GM12878 (cell line): ENCODE data around the gene RAP1GAP2. TPM values are rescaled to one million over a fixed set of nuclear protein-coding genes. Genes with fewer than 3 reads are reported as not detected.

Experiments
- ATAC-seq: fragments of 200-7000 bp; cut with Tn5 transposase; 3 replicates; pipeline ENCODE4 v1.9.1; 2020; ENCODE audit warnings: mild to moderate bottlenecking, moderate library complexity
- BruUV-seq: library from RNA; stranded (reverse); fragments of 400-500 nt; replicated peaks from 2 replicates; lab custom pipeline; 2021; lab: Mats Ljungman, UMichigan
- CTCF ChIA-PET: fragments of 300-600 bp; sonication (Branson Sonifier 250); formaldehyde crosslinking; extraction: SDS; loops from one replicate; lab custom pipeline; 2021; ENCODE audit warnings: inconsistent platforms; lab: Yijun Ruan, JAX
- POLR2A ChIA-PET: fragments of 350-600 bp; formaldehyde crosslinking; extraction: SDS; loops from one replicate; lab custom pipeline; 2021; ENCODE audit warnings: inconsistent platforms; lab: Charles Lee
- RAD21 ChIA-PET: fragments of 300-600 bp; sonication (Branson Sonifier 250); formaldehyde crosslinking; loops from one replicate; lab custom pipeline; 2023; ENCODE audit warnings: antibody characterized with exemption; ENCODE audit not compliant: unreplicated experiment; lab: Charles Lee
- SMC1A ChIA-PET: fragments of 300-600 bp; sonication (Branson Sonifier 250); formaldehyde crosslinking; loops from one replicate; lab custom pipeline; 2023; ENCODE audit not compliant: unreplicated experiment, uncharacterized antibody; lab: Charles Lee
- DNase-seq: peaks from one replicate; pipeline ENCODE4 v3.0.0-alpha.2; 2011; ENCODE audit warnings: low read depth, low spot score
- FAIRE-seq: peaks from 3 replicates; lab custom pipeline; 2011; peaks lifted over from hg19 to GRCh38; lab: Jason Lieb, UNC
- H2AFZ ChIP-seq: 2 replicates; pipeline ENCODE4 v1.6.0; 2011; ENCODE audit warnings: low read depth, low read length, control low read depth; ENCODE audit not compliant: control insufficient read depth
- H3K27ac ChIP-seq: 2 replicates; pipeline ENCODE4 v1.5.1; 2011; ENCODE audit warnings: control low read depth; ENCODE audit not compliant: control insufficient read depth, insufficient read depth
- H3K27me3 ChIP-seq, 2 experiments: replicated peaks in 1 of 2; 2 replicates each; pipeline versions ENCODE4 v1.6.0 to v1.6.1; 2011; ENCODE audit warnings: low read length in 1 of 2; ENCODE audit not compliant: control insufficient read depth in 2 of 2, insufficient read depth in 2 of 2
- H3K36me3 ChIP-seq, 2 experiments: 2 replicates each; pipeline ENCODE4 v1.5.1; 2011; ENCODE audit warnings: low read length in 1 of 2; ENCODE audit not compliant: control insufficient read depth in 2 of 2, insufficient read depth in 2 of 2
- H3K4me1 ChIP-seq: 2 replicates; pipeline ENCODE4 v1.6.1; 2011; ENCODE audit warnings: mild to moderate bottlenecking, low read length, moderate library complexity, mixed read lengths; ENCODE audit not compliant: control insufficient read depth, insufficient read depth
- H3K4me2 ChIP-seq: 2 replicates; pipeline ENCODE4 v1.6.0; 2011; ENCODE audit warnings: control low read depth; ENCODE audit not compliant: control insufficient read depth, insufficient read depth
- H3K4me3 ChIP-seq: fragments of 200-600 bp; sonication (generic); 2 replicates; pipeline ENCODE4 v1.5.1; 2016
- H3K79me2 ChIP-seq: 2 replicates; pipeline ENCODE4 v1.6.0; 2011; ENCODE audit warnings: low read length; ENCODE audit not compliant: control insufficient read depth, insufficient read depth
- H3K9ac ChIP-seq: 2 replicates; pipeline ENCODE4 v1.8.0; 2011; ENCODE audit warnings: low read length, control low read depth, mixed read lengths; ENCODE audit not compliant: control insufficient read depth, insufficient read depth
- H3K9me3 ChIP-seq: replicated peaks from 3 replicates; pipeline ENCODE4 v1.5.1; 2011; ENCODE audit warnings: mild to moderate bottlenecking, low read length; ENCODE audit not compliant: control insufficient read depth, insufficient read depth
- H4K20me1 ChIP-seq: 2 replicates; pipeline ENCODE4 v1.6.0; 2011; ENCODE audit not compliant: control insufficient read depth, insufficient read depth
- BRCA1 ChIP-seq: IDR thresholded peaks from 2 replicates; pipeline ENCODE4 v1.6.1; 2011; ENCODE audit warnings: low read depth, low read length, improper control_type of control experiment
- CBX3 ChIP-seq: fragments of 200-600 bp; sonication (generic); IDR thresholded peaks from 2 replicates; pipeline ENCODE4 v1.6.1; 2016; ENCODE audit warnings: low read depth, borderline replicate concordance
- CREM ChIP-seq: IDR thresholded peaks from 2 replicates; pipeline ENCODE4 v1.6.1; 2014; ENCODE audit warnings: antibody characterized with exemption, low read depth
- MEF2A ChIP-seq: IDR thresholded peaks from 2 replicates; pipeline ENCODE4 v1.6.1; 2011; ENCODE audit warnings: low read depth, mild to moderate bottlenecking, low read length, moderate library complexity; ENCODE audit not compliant: insufficient read depth
- NR2C2 ChIP-seq: IDR thresholded peaks from 2 replicates; pipeline ENCODE4 v1.6.1; 2011; ENCODE audit warnings: borderline replicate concordance, low read depth; ENCODE audit not compliant: control insufficient read depth, insufficient read length
- POLR2AphosphoS5 ChIP-seq: IDR thresholded peaks from 2 replicates; pipeline ENCODE4 v1.6.1; 2011; ENCODE audit warnings: mild to moderate bottlenecking, low read length, inconsistent platforms
- RCOR1 ChIP-seq: conservative IDR thresholded peaks from 2 replicates; pipeline ENCODE4 v1.6.1; 2012; ENCODE audit warnings: low read depth, low read length, improper control_type of control experiment
- SPI1 ChIP-seq: IDR thresholded peaks from 2 replicates; pipeline ENCODE4 v1.6.1; 2011; ENCODE audit warnings: low read depth, mild to moderate bottlenecking, low read length, moderate library complexity, borderline replicate concordance; ENCODE audit not compliant: insufficient read depth
- ZNF24 ChIP-seq: fragments of 450-650 bp; IDR thresholded peaks from 2 replicates; pipeline ENCODE4 v1.6.1; 2017; ENCODE audit warnings: antibody characterized with exemption, mild to moderate bottlenecking
- ZNF274 ChIP-seq: IDR thresholded peaks from one replicate; pipeline ENCODE4 v1.8.0; 2011; ENCODE audit not compliant: insufficient read length, insufficient read depth
- ZZZ3 ChIP-seq: IDR thresholded peaks from 2 replicates; pipeline ENCODE4 v1.6.1; 2011; ENCODE audit warnings: low read depth; ENCODE audit not compliant: control insufficient read depth, insufficient read length
- WGBS: methylation state at CpG from one replicate; pipeline ENCODE4 v1.1.6; 2016; ENCODE audit warnings: low lambda C conversion rate; ENCODE audit not compliant: insufficient replicate concordance, insufficient coverage; ENCODE audit errors: missing lambda C conversion rate; 5-methylcytosine and 5-hydroxymethylcytosine counted together
- in situ Hi-C: fragments of 300-500 bp; cut with MboI; formaldehyde crosslinking; loops from 9 replicates; pipeline ENCODE4 v1.14.3; 2018; ENCODE audit warnings: mixed read lengths
- intact Hi-C: fragments of 100-400 bp; cut with micrococcal nuclease; formaldehyde crosslinking; loops from one replicate; pipeline ENCODE4 v1.14.2; 2022; ENCODE audit not compliant: unreplicated experiment
- polyA plus RNA-seq, 11 experiments: library from polyadenylated mRNA; depleted of rRNA in 4 of 11; unstranded in 6 of 11; stranded (reverse) in 5 of 11; fragments of >200 nt; fragmentation: Nextera tagmentation in 4 of 11; fragmentation: Illumina TruSeq in 1 of 11; extraction: Ambion mirVana in 4 of 11; extraction: Trizol in 1 of 11; gene quantifications; 1 replicate in 1 of 11; 2 replicates in 10 of 11; pipeline versions ENCODE4 v1.2.1 to v1.2.3, GENCODE V29; 2011 to 2016; ENCODE audit warnings: inconsistent platforms in 2 of 11, missing spikeins in 2 of 11, low read depth in 1 of 11
- total RNA-seq, 4 experiments: library from RNA; depleted of rRNA in 3 of 4; stranded (reverse); fragments of >200 nt in 3 of 4; fragmentation: Illumina TruSeq in 1 of 4; extraction: Trizol in 1 of 4; gene quantifications; 2 replicates each; pipeline versions ENCODE4 v1.2.1 to v1.2.3, GENCODE V29; 2013 to 2021
- TF ChIP-seq, protein P1 (sequence below): fragments of 450-650 bp; formaldehyde crosslinking; IDR thresholded peaks from 2 replicates; pipeline ENCODE4 v1.4.0; 2020; ENCODE audit warnings: mild to moderate bottlenecking, moderate library complexity
- TF ChIP-seq, protein P2 (sequence below): IDR thresholded peaks from 2 replicates; pipeline ENCODE4 v1.6.1; 2012; ENCODE audit warnings: low read depth, low read length, improper control_type of control experiment
- TF ChIP-seq, protein P3 (sequence below): fragments of 150-350 bp; IDR thresholded peaks from 2 replicates; pipeline ENCODE4 v1.6.1; 2016; ENCODE audit warnings: low read depth, low read length
- TF ChIP-seq, protein P4 (sequence below): IDR thresholded peaks from 2 replicates; pipeline ENCODE4 v1.6.1; 2012; ENCODE audit warnings: low read length, inconsistent platforms

The RAP1GAP2 gene
- total and polyA plus RNA-seq, 10 of the 15 experiments (the other 5 are each of a cell fraction or from before 2014, with no cell fraction given) = 0.03 to 0.95 (median 0.49) TPM; not detected in 2

DNA sequence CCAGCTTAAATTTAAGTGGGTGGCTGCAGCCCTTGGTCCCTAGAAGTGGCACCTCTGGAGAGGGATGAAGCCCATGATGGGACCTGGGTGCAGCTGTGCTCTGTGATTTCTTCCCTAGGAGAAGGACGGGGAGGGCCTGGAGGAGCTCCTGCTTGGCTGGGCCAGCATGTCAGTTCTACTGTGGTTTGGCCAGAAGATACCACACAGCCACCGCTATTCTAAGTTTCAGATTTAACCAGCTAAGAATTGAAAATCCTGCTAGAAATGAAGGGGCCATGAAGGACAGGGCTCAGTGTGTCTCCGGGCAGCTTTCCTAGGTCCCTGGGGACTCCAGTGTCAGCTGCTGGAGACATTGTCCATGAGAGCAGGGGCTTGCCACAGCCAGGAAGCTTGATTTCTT lies 9.7 kb downstream of the RAP1GAP2 start:
- WGBS = 0% methylated on average over 3 of the region's 3 CpGs

More for the DNA sequence above, 9.7 kb downstream of the RAP1GAP2 start:
- DNase-seq = no peak
- CTCF ChIA-PET = no interaction called here
- H3K4me2 ChIP-seq = no peak overlapping the region
- no peak for TF ChIP-seq BRCA1
- TF ChIP-seq, protein P1, sequence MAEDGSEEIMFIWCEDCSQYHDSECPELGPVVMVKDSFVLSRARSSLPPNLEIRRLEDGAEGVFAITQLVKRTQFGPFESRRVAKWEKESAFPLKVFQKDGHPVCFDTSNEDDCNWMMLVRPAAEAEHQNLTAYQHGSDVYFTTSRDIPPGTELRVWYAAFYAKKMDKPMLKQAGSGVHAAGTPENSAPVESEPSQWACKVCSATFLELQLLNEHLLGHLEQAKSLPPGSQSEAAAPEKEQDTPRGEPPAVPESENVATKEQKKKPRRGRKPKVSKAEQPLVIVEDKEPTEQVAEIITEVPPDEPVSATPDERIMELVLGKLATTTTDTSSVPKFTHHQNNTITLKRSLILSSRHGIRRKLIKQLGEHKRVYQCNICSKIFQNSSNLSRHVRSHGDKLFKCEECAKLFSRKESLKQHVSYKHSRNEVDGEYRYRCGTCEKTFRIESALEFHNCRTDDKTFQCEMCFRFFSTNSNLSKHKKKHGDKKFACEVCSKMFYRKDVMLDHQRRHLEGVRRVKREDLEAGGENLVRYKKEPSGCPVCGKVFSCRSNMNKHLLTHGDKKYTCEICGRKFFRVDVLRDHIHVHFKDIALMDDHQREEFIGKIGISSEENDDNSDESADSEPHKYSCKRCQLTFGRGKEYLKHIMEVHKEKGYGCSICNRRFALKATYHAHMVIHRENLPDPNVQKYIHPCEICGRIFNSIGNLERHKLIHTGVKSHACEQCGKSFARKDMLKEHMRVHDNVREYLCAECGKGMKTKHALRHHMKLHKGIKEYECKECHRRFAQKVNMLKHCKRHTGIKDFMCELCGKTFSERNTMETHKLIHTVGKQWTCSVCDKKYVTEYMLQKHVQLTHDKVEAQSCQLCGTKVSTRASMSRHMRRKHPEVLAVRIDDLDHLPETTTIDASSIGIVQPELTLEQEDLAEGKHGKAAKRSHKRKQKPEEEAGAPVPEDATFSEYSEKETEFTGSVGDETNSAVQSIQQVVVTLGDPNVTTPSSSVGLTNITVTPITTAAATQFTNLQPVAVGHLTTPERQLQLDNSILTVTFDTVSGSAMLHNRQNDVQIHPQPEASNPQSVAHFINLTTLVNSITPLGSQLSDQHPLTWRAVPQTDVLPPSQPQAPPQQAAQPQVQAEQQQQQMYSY (CRISPR knock-in tag) = no peak
- TF ChIP-seq SPI1 = no peak
- TF ChIP-seq, protein P2, sequence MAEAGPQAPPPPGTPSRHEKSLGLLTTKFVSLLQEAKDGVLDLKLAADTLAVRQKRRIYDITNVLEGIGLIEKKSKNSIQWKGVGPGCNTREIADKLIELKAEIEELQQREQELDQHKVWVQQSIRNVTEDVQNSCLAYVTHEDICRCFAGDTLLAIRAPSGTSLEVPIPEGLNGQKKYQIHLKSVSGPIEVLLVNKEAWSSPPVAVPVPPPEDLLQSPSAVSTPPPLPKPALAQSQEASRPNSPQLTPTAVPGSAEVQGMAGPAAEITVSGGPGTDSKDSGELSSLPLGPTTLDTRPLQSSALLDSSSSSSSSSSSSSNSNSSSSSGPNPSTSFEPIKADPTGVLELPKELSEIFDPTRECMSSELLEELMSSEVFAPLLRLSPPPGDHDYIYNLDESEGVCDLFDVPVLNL = no peak
- no peak for TF ChIP-seq MEF2A
- no peak for TF ChIP-seq CBX3
- no peak for TF ChIP-seq POLR2AphosphoS5
- no peak for TF ChIP-seq ZNF24
- no peak for TF ChIP-seq ZZZ3
- TF ChIP-seq, protein P3, sequence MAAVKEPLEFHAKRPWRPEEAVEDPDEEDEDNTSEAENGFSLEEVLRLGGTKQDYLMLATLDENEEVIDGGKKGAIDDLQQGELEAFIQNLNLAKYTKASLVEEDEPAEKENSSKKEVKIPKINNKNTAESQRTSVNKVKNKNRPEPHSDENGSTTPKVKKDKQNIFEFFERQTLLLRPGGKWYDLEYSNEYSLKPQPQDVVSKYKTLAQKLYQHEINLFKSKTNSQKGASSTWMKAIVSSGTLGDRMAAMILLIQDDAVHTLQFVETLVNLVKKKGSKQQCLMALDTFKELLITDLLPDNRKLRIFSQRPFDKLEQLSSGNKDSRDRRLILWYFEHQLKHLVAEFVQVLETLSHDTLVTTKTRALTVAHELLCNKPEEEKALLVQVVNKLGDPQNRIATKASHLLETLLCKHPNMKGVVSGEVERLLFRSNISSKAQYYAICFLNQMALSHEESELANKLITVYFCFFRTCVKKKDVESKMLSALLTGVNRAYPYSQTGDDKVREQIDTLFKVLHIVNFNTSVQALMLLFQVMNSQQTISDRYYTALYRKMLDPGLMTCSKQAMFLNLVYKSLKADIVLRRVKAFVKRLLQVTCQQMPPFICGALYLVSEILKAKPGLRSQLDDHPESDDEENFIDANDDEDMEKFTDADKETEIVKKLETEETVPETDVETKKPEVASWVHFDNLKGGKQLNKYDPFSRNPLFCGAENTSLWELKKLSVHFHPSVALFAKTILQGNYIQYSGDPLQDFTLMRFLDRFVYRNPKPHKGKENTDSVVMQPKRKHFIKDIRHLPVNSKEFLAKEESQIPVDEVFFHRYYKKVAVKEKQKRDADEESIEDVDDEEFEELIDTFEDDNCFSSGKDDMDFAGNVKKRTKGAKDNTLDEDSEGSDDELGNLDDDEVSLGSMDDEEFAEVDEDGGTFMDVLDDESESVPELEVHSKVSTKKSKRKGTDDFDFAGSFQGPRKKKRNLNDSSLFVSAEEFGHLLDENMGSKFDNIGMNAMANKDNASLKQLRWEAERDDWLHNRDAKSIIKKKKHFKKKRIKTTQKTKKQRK = no peak
- TF ChIP-seq NR2C2 = no peak
- TF ChIP-seq RCOR1 = no peak
- TF ChIP-seq, protein P4, sequence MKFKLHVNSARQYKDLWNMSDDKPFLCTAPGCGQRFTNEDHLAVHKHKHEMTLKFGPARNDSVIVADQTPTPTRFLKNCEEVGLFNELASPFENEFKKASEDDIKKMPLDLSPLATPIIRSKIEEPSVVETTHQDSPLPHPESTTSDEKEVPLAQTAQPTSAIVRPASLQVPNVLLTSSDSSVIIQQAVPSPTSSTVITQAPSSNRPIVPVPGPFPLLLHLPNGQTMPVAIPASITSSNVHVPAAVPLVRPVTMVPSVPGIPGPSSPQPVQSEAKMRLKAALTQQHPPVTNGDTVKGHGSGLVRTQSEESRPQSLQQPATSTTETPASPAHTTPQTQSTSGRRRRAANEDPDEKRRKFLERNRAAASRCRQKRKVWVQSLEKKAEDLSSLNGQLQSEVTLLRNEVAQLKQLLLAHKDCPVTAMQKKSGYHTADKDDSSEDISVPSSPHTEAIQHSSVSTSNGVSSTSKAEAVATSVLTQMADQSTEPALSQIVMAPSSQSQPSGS = no peak
- TF ChIP-seq CREM = no peak
- no peak for TF ChIP-seq ZNF274
- H3K27me3 ChIP-seq = no peaks in the 10 kb centered on the region
- H3K79me2 ChIP-seq = no peaks in the 10 kb centered on the region
- H3K4me1 ChIP-seq = no peaks in the 10 kb centered on the region
- H2AFZ ChIP-seq = no peak overlapping the region
- no peaks in the 10 kb centered on the region for H3K36me3 ChIP-seq
- H3K9me3 ChIP-seq = no peaks in the 10 kb centered on the region
- in situ Hi-C loops = no loop called here
- no TSS peak for BruUV-seq
- no peak for FAIRE-seq
- RAD21 ChIA-PET = no interaction called here
- no peak overlapping the region for H3K9ac ChIP-seq
- no peak for ATAC-seq
- no peak overlapping the region for H3K4me3 ChIP-seq
- intact Hi-C loops = no loop called here
- SMC1A ChIA-PET = no interaction called here
- H4K20me1 ChIP-seq = no peaks in the 10 kb centered on the region
- no peak overlapping the region for H3K27ac ChIP-seq
- POLR2A ChIA-PET = interaction anchor here (0.5 kb wide), 1 partner anchor 755 kb away, joined by 3 read pairs; no protein-coding TSS in a partner anchor
